Endothelial cell of umbilical vein (primary cell): ENCODE data around the gene ZNF423. TPM values are rescaled to one million over a fixed set of nuclear protein-coding genes. Genes with fewer than 3 reads are reported as not detected.

ENCODE experiments used
- BruUV-seq: library from RNA; stranded (reverse); fragments of 400-500 nt; replicated peaks from 2 replicates; lab custom pipeline; 2021; lab: Mats Ljungman, UMichigan
- CTCF ChIA-PET: fragments of 300-600, 350-600 bp; sonication (Branson Sonifier 250); formaldehyde crosslinking; loops from one replicate; lab custom pipeline; 2021; ENCODE audit warnings: antibody characterized with exemption, inconsistent platforms; lab: Charles Lee
- POLR2A ChIA-PET: fragments of 300-600, 350-600 bp; sonication (Branson Sonifier 250); formaldehyde crosslinking; loops from one replicate; lab custom pipeline; 2021; ENCODE audit warnings: antibody characterized with exemption, inconsistent platforms; lab: Charles Lee
- DNase-seq: peaks from one replicate; pipeline ENCODE4 v3.0.0-alpha.2; 2011; ENCODE audit warnings: low read depth, low spot score
- FAIRE-seq: peaks from 2 replicates; lab custom pipeline; 2011; peaks lifted over from hg19 to GRCh38; lab: Jason Lieb, UNC
- H2AFZ ChIP-seq: 2 replicates; pipeline ENCODE4 v1.6.0; 2012; ENCODE audit warnings: low read depth, low read length, control low read depth, inconsistent platforms
- H3K27ac ChIP-seq: 2 replicates; pipeline ENCODE4 v1.5.1; 2011; ENCODE audit warnings: low read depth, mild to moderate bottlenecking, control low read depth, low read length, moderate library complexity; ENCODE audit not compliant: insufficient read depth
- H3K27me3 ChIP-seq, 2 experiments: 2 replicates each; pipeline versions ENCODE4 v1.6.0 to v1.6.1; 2011; ENCODE audit warnings: low read length in 2 of 2, mixed read lengths in 1 of 2; ENCODE audit not compliant: control insufficient read depth in 2 of 2, insufficient read depth in 2 of 2
- H3K36me3 ChIP-seq, 2 experiments: 2 replicates in 1 of 2; 3 replicates in 1 of 2; pipeline ENCODE4 v1.5.1; 2011; ENCODE audit warnings: low read length in 2 of 2, mild to moderate bottlenecking in 1 of 2, moderate library complexity in 1 of 2; ENCODE audit not compliant: control insufficient read depth in 2 of 2, insufficient read depth in 2 of 2; ENCODE audit errors: extremely low read depth in 1 of 2
- H3K4me1 ChIP-seq: 3 replicates; pipeline ENCODE4 v1.5.1; 2011; ENCODE audit warnings: mild to moderate bottlenecking, low read length; ENCODE audit not compliant: control insufficient read depth, insufficient read depth; ENCODE audit errors: extremely low read depth
- H3K4me2 ChIP-seq: 2 replicates; pipeline ENCODE4 v1.6.1; 2011; ENCODE audit warnings: low read length, control low read depth, mixed read lengths; ENCODE audit not compliant: insufficient read depth
- H3K4me3 ChIP-seq, 3 experiments: fragments of 200-600 bp in 1 of 3; sonication (generic), shearing (Covaris generic) in 1 of 3; replicated peaks in 1 of 3; 2 replicates each; pipeline ENCODE4 v1.5.1; 2011 to 2016; ENCODE audit warnings: control low read depth in 3 of 3, low read length in 3 of 3, mild to moderate bottlenecking in 2 of 3, inconsistent platforms in 1 of 3, low read depth in 1 of 3, moderate library complexity in 1 of 3; ENCODE audit not compliant: insufficient read depth in 1 of 3
- H3K79me2 ChIP-seq: 2 replicates; pipeline ENCODE4 v1.6.0; 2012; ENCODE audit warnings: low read length, inconsistent platforms; ENCODE audit not compliant: control insufficient read depth, insufficient read depth
- H3K9ac ChIP-seq: replicated peaks from 2 replicates; pipeline ENCODE3; 2011; ENCODE audit warnings: low read length, control low read depth; ENCODE audit not compliant: insufficient read depth; ENCODE audit errors: extremely low read depth
- H3K9me1 ChIP-seq: replicated peaks from 3 replicates; pipeline ENCODE4 v1.6.0; 2011; ENCODE audit warnings: mild to moderate bottlenecking, low read length; ENCODE audit not compliant: control insufficient read depth, insufficient read depth; ENCODE audit errors: extremely low read depth
- H3K9me3 ChIP-seq: replicated peaks from 2 replicates; pipeline ENCODE4 v1.5.1; 2012; ENCODE audit warnings: low read length, inconsistent platforms; ENCODE audit not compliant: control insufficient read depth, insufficient read depth
- H4K20me1 ChIP-seq: replicated peaks from 2 replicates; pipeline ENCODE3; 2011; ENCODE audit warnings: mild to moderate bottlenecking, low read length; ENCODE audit not compliant: control insufficient read depth, insufficient read depth; ENCODE audit errors: extremely low read depth
- EZH2 ChIP-seq: IDR thresholded peaks from 2 replicates; pipeline ENCODE4 v1.6.1; 2012; ENCODE audit warnings: borderline replicate concordance, low read depth, mild to moderate bottlenecking, moderate library complexity, low read length, inconsistent platforms; ENCODE audit not compliant: severe bottlenecking
- FOS ChIP-seq: IDR thresholded peaks from 2 replicates; pipeline ENCODE4 v1.6.1; 2011; ENCODE audit warnings: mild to moderate bottlenecking, low read length, moderate library complexity, borderline replicate concordance; ENCODE audit not compliant: insufficient read depth
- GATA2 ChIP-seq: IDR thresholded peaks from 2 replicates; pipeline ENCODE4 v1.7.0; 2011; ENCODE audit warnings: low read depth, mild to moderate bottlenecking, moderate library complexity, mixed read lengths, low read length; ENCODE audit not compliant: insufficient read length, insufficient read depth
- JUN ChIP-seq: IDR thresholded peaks from 2 replicates; pipeline ENCODE4 v1.6.1; 2011; ENCODE audit warnings: borderline replicate concordance, low read depth; ENCODE audit not compliant: insufficient read length, insufficient read depth
- MAX ChIP-seq: IDR thresholded peaks from 2 replicates; pipeline ENCODE4 v1.6.1; 2011; ENCODE audit not compliant: insufficient read depth, insufficient read length
- MYC ChIP-seq: IDR thresholded peaks from one replicate; pipeline ENCODE4 v1.6.1; 2011; ENCODE audit warnings: mild to moderate bottlenecking, low read depth, low read length
- POLR2A ChIP-seq: IDR thresholded peaks from 2 replicates; pipeline ENCODE4 v1.6.1; 2012; ENCODE audit warnings: low read depth, mild to moderate bottlenecking, control low read depth, low read length
- POLR2AphosphoS5 ChIP-seq: IDR thresholded peaks from 2 replicates; pipeline ENCODE4 v1.6.1; 2012; ENCODE audit warnings: low read depth, mild to moderate bottlenecking, control low read depth, low read length, moderate library complexity; ENCODE audit not compliant: insufficient read depth
- dilution Hi-C: fragments of 300-500 bp; cut with MboI; formaldehyde crosslinking; loops from one replicate; pipeline ENCODE4 v1.15.0; 2019; ENCODE audit warnings: low sequenced_read_pairs; ENCODE audit not compliant: extremely low pct_ligation_motif_present
- intact Hi-C: fragments of 100-400 bp; cut with micrococcal nuclease; formaldehyde crosslinking; loops from one replicate; pipeline ENCODE4 v1.10.0; 2022
- polyA plus RNA-seq, 4 experiments: library from polyadenylated mRNA; depleted of rRNA in 3 of 4; stranded (reverse) in 3 of 4; unstranded in 1 of 4; fragments of >200 nt; gene quantifications; 2 replicates each; pipeline versions ENCODE4 v1.2.1 to v1.2.3, GENCODE V29; 2011 to 2012; ENCODE audit warnings: missing spikeins in 1 of 4
- total RNA-seq: library from RNA; stranded (reverse); gene quantifications from 2 replicates; pipeline ENCODE4 v1.2.3, GENCODE V29; 2021
- TF ChIP-seq, protein P1 (sequence below), 2 donors: IDR thresholded peaks; 1 replicate in 1 of 2; 2 replicates in 1 of 2; pipeline ENCODE4 v1.5.1; 2011; ENCODE audit warnings: low read length in 2 of 2, mild to moderate bottlenecking in 2 of 2, moderate library complexity in 2 of 2, control low read depth in 1 of 2, inconsistent platforms in 1 of 2, low read depth in 1 of 2; ENCODE audit not compliant: insufficient read depth in 1 of 2; ENCODE audit errors: extremely low read depth in 1 of 2

ZNF423 gene
- total and polyA plus RNA-seq, 2 donors (not counting 3 experiments of a cell fraction or from before 2014, with no cell fraction given): 2.2 to 8.1 TPM

- Histone ChIP-seq H3K79me2 (no peaks in the 10 kb centered on the region), H3K27me3 (no peaks in the 10 kb centered on the region), H3K9ac (no peak overlapping the region), H3K36me3 (no peaks in the 10 kb centered on the region), H3K4me2 (no peak overlapping the region), H3K27ac (no peak overlapping the region), H3K9me3 (no peaks in the 10 kb centered on the region), H3K9me1 (no peaks in the 10 kb centered on the region), H3K4me3 (no peak overlapping the region), H3K4me1 (peaks cover 25% of the 10 kb centered on the region), H2AFZ (no peak overlapping the region), H4K20me1 (no peaks in the 10 kb centered on the region)
- no peak for DNase-seq
- BruUV-seq: no TSS peak
- TF ChIP-seq POLR2A (no peak), MYC (no peak), JUN (no peak), FOS (no peak), GATA2 (no peak), MAX (no peak), POLR2AphosphoS5 (no peak), EZH2 (no peak)
- TF ChIP-seq, protein P1, sequence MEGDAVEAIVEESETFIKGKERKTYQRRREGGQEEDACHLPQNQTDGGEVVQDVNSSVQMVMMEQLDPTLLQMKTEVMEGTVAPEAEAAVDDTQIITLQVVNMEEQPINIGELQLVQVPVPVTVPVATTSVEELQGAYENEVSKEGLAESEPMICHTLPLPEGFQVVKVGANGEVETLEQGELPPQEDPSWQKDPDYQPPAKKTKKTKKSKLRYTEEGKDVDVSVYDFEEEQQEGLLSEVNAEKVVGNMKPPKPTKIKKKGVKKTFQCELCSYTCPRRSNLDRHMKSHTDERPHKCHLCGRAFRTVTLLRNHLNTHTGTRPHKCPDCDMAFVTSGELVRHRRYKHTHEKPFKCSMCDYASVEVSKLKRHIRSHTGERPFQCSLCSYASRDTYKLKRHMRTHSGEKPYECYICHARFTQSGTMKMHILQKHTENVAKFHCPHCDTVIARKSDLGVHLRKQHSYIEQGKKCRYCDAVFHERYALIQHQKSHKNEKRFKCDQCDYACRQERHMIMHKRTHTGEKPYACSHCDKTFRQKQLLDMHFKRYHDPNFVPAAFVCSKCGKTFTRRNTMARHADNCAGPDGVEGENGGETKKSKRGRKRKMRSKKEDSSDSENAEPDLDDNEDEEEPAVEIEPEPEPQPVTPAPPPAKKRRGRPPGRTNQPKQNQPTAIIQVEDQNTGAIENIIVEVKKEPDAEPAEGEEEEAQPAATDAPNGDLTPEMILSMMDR (IDR thresholded peaks at IDR 0.05; ENCODE audit: extremely low read depth in 1 of 2, insufficient read depth in 1 of 2, low read depth in 1 of 2, low read length in 2 of 2): no peak
- intact Hi-C loops (no loop called here), dilution Hi-C loops (no loop called here)
- ChIA-PET CTCF (interaction anchor here (1.0 to 1.1 kb wide), 2 partner anchors 11 to 230 kb away, joined by 3 to 4 read pairs; no protein-coding TSS in a partner anchor), POLR2A (no interaction called here)
- no peak for FAIRE-seq
Measured at GRCh38 chr16:49640581-49640980, 215.3 kb downstream of the ZNF423 start.
